HepG2 (cell line): ENCODE data around the gene SPART. TPM values are rescaled to one million over a fixed set of nuclear protein-coding genes. Genes with fewer than 3 reads are reported as not detected.

Experiments used
- ATAC-seq: fragments of 200-7000 bp; cut with Tn5 transposase; 3 replicates; pipeline ENCODE4 v1.9.1; 2020; ENCODE audit warnings: mild to moderate bottlenecking, moderate library complexity
- BruUV-seq: library from RNA; stranded (reverse); fragments of 400-500 nt; replicated peaks from 2 replicates; lab custom pipeline; 2021; lab: Mats Ljungman, UMichigan
- CTCF ChIA-PET: fragments of 300-600 bp; formaldehyde crosslinking; extraction: SDS; loops from one replicate; lab custom pipeline; 2021; ENCODE audit warnings: low total read pairs, inconsistent platforms, low intra/inter-chr PET ratio; lab: Yijun Ruan, JAX
- POLR2A ChIA-PET: fragments of 350-600 bp; sonication (Branson Sonifier 250); formaldehyde crosslinking; loops from one replicate; lab custom pipeline; 2020; ENCODE audit warnings: antibody characterized with exemption, inconsistent platforms; lab: Yijun Ruan, JAX
- DNase-seq: peaks from one replicate; pipeline ENCODE4 v3.0.0-alpha.2; 2015; ENCODE audit warnings: low spot score
- FAIRE-seq: peaks from 3 replicates; lab custom pipeline; 2011; peaks lifted over from hg19 to GRCh38; lab: Jason Lieb, UNC
- H2AFZ ChIP-seq: one replicate; pipeline ENCODE4 v1.6.1; 2011; ENCODE audit warnings: low read length, inconsistent platforms
- H3K27ac ChIP-seq: fragments of 300-600 bp; 3 replicates; pipeline ENCODE4 v1.8.0; 2011; ENCODE audit warnings: mixed run types, mild to moderate bottlenecking, mixed read lengths, low read length, inconsistent platforms; ENCODE audit not compliant: insufficient read depth; ENCODE audit errors: extremely low read length
- H3K27me3 ChIP-seq, 2 experiments: fragments of 200-600 bp in 1 of 2; 2 replicates in 1 of 2; 3 replicates in 1 of 2; pipeline versions ENCODE4 v1.6.0 to v1.8.0; 2011; ENCODE audit warnings: low read length in 2 of 2, mild to moderate bottlenecking in 2 of 2, moderate library complexity in 2 of 2, inconsistent platforms in 1 of 2; ENCODE audit not compliant: insufficient read depth in 2 of 2, control insufficient read depth in 1 of 2
- H3K36me3 ChIP-seq, 2 experiments: fragments of 200-600 bp in 1 of 2; replicated peaks in 1 of 2; 2 replicates in 1 of 2; 3 replicates in 1 of 2; pipeline versions ENCODE4 v1.5.1 to v1.8.0; 2011; ENCODE audit warnings: low read length in 2 of 2, inconsistent platforms in 1 of 2; ENCODE audit not compliant: insufficient read depth in 2 of 2, control insufficient read depth in 1 of 2
- H3K4me1 ChIP-seq: 2 replicates; pipeline ENCODE4 v1.5.1; 2012; ENCODE audit warnings: low read length, inconsistent platforms; ENCODE audit not compliant: insufficient read depth
- H3K4me2 ChIP-seq: 2 replicates; pipeline ENCODE4 v1.6.0; 2011; ENCODE audit warnings: low read depth, low read length, inconsistent platforms
- H3K4me3 ChIP-seq, 3 experiments: fragments of 200-600 bp in 1 of 3; sonication (generic), shearing (Covaris generic) in 1 of 3; replicated peaks in 1 of 3; 2 replicates each; pipeline ENCODE4 v1.5.1; 2011 to 2016; ENCODE audit warnings: low read length in 3 of 3, inconsistent platforms in 2 of 3, low read depth in 2 of 3, mild to moderate bottlenecking in 2 of 3, control low read depth in 1 of 3, mixed read lengths in 1 of 3; ENCODE audit not compliant: insufficient read depth in 1 of 3
- H3K79me2 ChIP-seq: one replicate; pipeline ENCODE4 v1.6.1; 2011; ENCODE audit warnings: low read length, inconsistent platforms; ENCODE audit not compliant: insufficient read depth
- H3K9ac ChIP-seq: 2 replicates; pipeline ENCODE4 v1.6.0; 2011; ENCODE audit warnings: mild to moderate bottlenecking, low read depth, low read length, inconsistent platforms; ENCODE audit not compliant: insufficient read depth
- H3K9me3 ChIP-seq: 2 replicates; pipeline ENCODE4 v1.5.1; 2012; ENCODE audit warnings: mild to moderate bottlenecking, low read length
- H4K20me1 ChIP-seq: 2 replicates; pipeline ENCODE4 v1.6.0; 2011; ENCODE audit warnings: inconsistent platforms, mild to moderate bottlenecking, low read length, moderate library complexity; ENCODE audit not compliant: insufficient read depth
- CC2D1A ChIP-seq: sonication (generic); formaldehyde crosslinking; IDR thresholded peaks from 2 replicates; pipeline ENCODE4 v1.8.1; 2023; ENCODE audit warnings: mild to moderate bottlenecking, missing genetic modification reagents
- FOXA1 ChIP-seq, 2 experiments: fragments of 450-650 bp in 1 of 2; sonication (generic) in 1 of 2; formaldehyde crosslinking in 1 of 2; IDR thresholded peaks; 2 replicates each; pipeline versions ENCODE4 v1.4.0 to v1.6.1; 2016 to 2020; ENCODE audit warnings: missing genetic modification reagents in 1 of 2
- HHEX ChIP-seq: IDR thresholded peaks from 2 replicates; pipeline ENCODE4 v1.6.1; 2016; ENCODE audit warnings: control low read depth
- HMGA1 ChIP-seq: sonication (generic); formaldehyde crosslinking; conservative IDR thresholded peaks from 2 replicates; pipeline ENCODE4 v1.4.0; 2020; ENCODE audit warnings: missing genetic modification reagents
- KAT8 ChIP-seq: IDR thresholded peaks from 2 replicates; pipeline ENCODE4 v1.6.1; 2016; ENCODE audit warnings: missing genetic modification reagents, missing compliant biosample characterization
- MXI1 ChIP-seq: IDR thresholded peaks from 3 replicates; pipeline ENCODE4 v1.6.1; 2012; ENCODE audit warnings: low read depth, low read length, inconsistent platforms, borderline replicate concordance
- SOX6 ChIP-seq, 2 experiments: fragments of 450-650 bp in 1 of 2; sonication (generic) in 1 of 2; formaldehyde crosslinking in 1 of 2; IDR thresholded peaks; 2 replicates each; pipeline versions ENCODE4 v1.4.0 to v1.6.1; 2017 to 2020; ENCODE audit warnings: antibody characterized with exemption in 1 of 2, mild to moderate bottlenecking in 1 of 2, missing genetic modification reagents in 1 of 2
- TCF7 ChIP-seq: sonication (generic); IDR thresholded peaks from 2 replicates; pipeline ENCODE4 v1.6.1; 2016; ENCODE audit warnings: antibody characterized with exemption, low read depth
- ZNF460 ChIP-seq: sonication (generic); formaldehyde crosslinking; IDR thresholded peaks from 2 replicates; pipeline ENCODE4 v1.5.1; 2020; ENCODE audit warnings: missing genetic modification reagents, mild to moderate bottlenecking, borderline replicate concordance
- ZNF547 ChIP-seq: sonication (generic); formaldehyde crosslinking; IDR thresholded peaks from 2 replicates; pipeline ENCODE4 v1.5.1; 2020; ENCODE audit warnings: mild to moderate bottlenecking, missing genetic modification reagents
- ZNF616 ChIP-seq: sonication (generic); formaldehyde crosslinking; IDR thresholded peaks from 2 replicates; pipeline ENCODE4 v1.5.0; 2020; ENCODE audit warnings: low read depth, mild to moderate bottlenecking, missing genetic modification reagents
- ZNF878 ChIP-seq: sonication (generic); formaldehyde crosslinking; IDR thresholded peaks from 2 replicates; pipeline ENCODE4 v1.8.1; 2023; ENCODE audit warnings: mild to moderate bottlenecking, missing genetic modification reagents, moderate library complexity
- WGBS: methylation state at CpG from one replicate; pipeline ENCODE4 v1.1.6; 2017; ENCODE audit warnings: low lambda C conversion rate; 5-methylcytosine and 5-hydroxymethylcytosine counted together
- in situ Hi-C: cut with HindIII; loops from 2 replicates; pipeline ENCODE4 v1.10.0; 2017; ENCODE audit warnings: low pct_unique_long_range_greater_than_20kb; ENCODE audit not compliant: extremely low pct_ligation_motif_present
- intact Hi-C: fragments of 100-400 bp; cut with micrococcal nuclease; formaldehyde crosslinking; loops from one replicate; pipeline ENCODE4 v1.10.0; 2022; ENCODE audit not compliant: unreplicated experiment
- polyA plus RNA-seq, 8 experiments: library from polyadenylated mRNA; depleted of rRNA in 3 of 8; stranded (reverse) in 7 of 8; unstranded in 1 of 8; fragments of >200 nt; fragmentation: Illumina TruSeq in 4 of 8; extraction: Trizol in 4 of 8; gene quantifications; 2 replicates each; pipeline versions ENCODE4 v1.2.1 to v1.2.3, GENCODE V29; 2011 to 2016; ENCODE audit warnings: low read depth in 4 of 8, missing spikeins in 1 of 8, mixed read lengths in 1 of 8; ENCODE audit not compliant: insufficient read depth in 1 of 8
- total RNA-seq, 5 experiments: library from RNA; depleted of rRNA; stranded (reverse); fragments of >200 nt; fragmentation: Illumina TruSeq; extraction: Trizol; gene quantifications; 2 replicates each; pipeline ENCODE4 v1.2.3, GENCODE V29; 2016; ENCODE audit warnings: low read depth in 1 of 5
- TF ChIP-seq, protein P1 (sequence below): sonication (generic); formaldehyde crosslinking; IDR thresholded peaks from 2 replicates; pipeline ENCODE4 v1.9.0; 2021; ENCODE audit warnings: missing genetic modification reagents, borderline replicate concordance
- TF ChIP-seq, protein P2 (sequence below): IDR thresholded peaks from 2 replicates; pipeline ENCODE4 v1.4.0; 2020; ENCODE audit warnings: mild to moderate bottlenecking, missing genetic modification reagents
- TF ChIP-seq, protein P3 (sequence below): sonication (generic); formaldehyde crosslinking; IDR thresholded peaks from 2 replicates; pipeline ENCODE4 v1.8.0; 2022; ENCODE audit warnings: mild to moderate bottlenecking, missing genetic modification reagents; ENCODE audit not compliant: insufficient replicate concordance
- TF ChIP-seq, protein P4 (sequence below): sonication (generic); formaldehyde crosslinking; IDR thresholded peaks from 2 replicates; pipeline ENCODE4 v1.4.0; 2020; ENCODE audit warnings: mild to moderate bottlenecking, missing genetic modification reagents

Gene SPART
- total and polyA plus RNA-seq, 2 of the 13 experiments (the other 11 are each of a cell fraction or from before 2014, with no cell fraction given) = 8.9 to 28.8 TPM

DNA sequence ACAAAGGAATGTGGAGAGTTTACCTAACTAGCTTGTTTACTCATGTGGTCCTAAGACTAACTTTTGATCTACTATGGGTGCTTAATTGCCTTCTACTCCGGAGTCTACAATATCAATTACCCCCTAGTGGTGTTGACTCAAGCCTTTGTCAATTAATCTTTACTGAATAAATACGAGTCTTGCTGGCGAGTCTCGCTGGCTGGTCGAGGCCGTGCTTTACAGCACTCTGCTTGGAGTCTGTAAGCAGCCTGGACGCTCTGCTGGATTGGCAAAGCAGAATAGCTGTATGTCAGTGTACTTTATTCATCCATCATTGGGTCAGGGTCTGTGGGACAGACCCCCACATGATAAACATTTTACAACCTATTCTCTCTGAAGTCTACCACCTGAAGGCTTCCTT, 9.9 kb upstream of the SPART start:
- Histone ChIP-seq H3K4me2 (peak overlapping the region; percentile 28), H3K4me1 (peaks cover 31% of the 10 kb centered on the region), H3K36me3 (no peaks in the 10 kb centered on the region), H3K27me3 (no peaks in the 10 kb centered on the region), H3K79me2 (no peaks in the 10 kb centered on the region), H4K20me1 (no peaks in the 10 kb centered on the region), H2AFZ (no peak overlapping the region), H3K9me3 (no peaks in the 10 kb centered on the region), H3K4me3 (no peak overlapping the region), H3K9ac (no peak overlapping the region), H3K27ac (peak overlapping the region; percentile 8)
- FAIRE-seq (no peak), ATAC-seq (peak; percentile 65), DNase-seq (peak; percentile 21)
- 2% methylated on average over 7 of the region's 7 CpGs for WGBS
- BruUV-seq = no TSS peak
- in situ Hi-C loops (no loop called here), intact Hi-C loops (no loop called here)
- POLR2A ChIA-PET = interaction anchor here (1.7 kb wide), 1 partner anchor 9 kb away, joined by 4 read pairs; no protein-coding TSS in a partner anchor
- CTCF ChIA-PET = no interaction called here
- no peak for TF ChIP-seq KAT8 (CRISPR knock-in tag)
- TF ChIP-seq, protein P1, sequence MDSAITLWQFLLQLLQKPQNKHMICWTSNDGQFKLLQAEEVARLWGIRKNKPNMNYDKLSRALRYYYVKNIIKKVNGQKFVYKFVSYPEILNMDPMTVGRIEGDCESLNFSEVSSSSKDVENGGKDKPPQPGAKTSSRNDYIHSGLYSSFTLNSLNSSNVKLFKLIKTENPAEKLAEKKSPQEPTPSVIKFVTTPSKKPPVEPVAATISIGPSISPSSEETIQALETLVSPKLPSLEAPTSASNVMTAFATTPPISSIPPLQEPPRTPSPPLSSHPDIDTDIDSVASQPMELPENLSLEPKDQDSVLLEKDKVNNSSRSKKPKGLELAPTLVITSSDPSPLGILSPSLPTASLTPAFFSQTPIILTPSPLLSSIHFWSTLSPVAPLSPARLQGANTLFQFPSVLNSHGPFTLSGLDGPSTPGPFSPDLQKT (CRISPR knock-in tag) = no peak
- TF ChIP-seq, protein P2, sequence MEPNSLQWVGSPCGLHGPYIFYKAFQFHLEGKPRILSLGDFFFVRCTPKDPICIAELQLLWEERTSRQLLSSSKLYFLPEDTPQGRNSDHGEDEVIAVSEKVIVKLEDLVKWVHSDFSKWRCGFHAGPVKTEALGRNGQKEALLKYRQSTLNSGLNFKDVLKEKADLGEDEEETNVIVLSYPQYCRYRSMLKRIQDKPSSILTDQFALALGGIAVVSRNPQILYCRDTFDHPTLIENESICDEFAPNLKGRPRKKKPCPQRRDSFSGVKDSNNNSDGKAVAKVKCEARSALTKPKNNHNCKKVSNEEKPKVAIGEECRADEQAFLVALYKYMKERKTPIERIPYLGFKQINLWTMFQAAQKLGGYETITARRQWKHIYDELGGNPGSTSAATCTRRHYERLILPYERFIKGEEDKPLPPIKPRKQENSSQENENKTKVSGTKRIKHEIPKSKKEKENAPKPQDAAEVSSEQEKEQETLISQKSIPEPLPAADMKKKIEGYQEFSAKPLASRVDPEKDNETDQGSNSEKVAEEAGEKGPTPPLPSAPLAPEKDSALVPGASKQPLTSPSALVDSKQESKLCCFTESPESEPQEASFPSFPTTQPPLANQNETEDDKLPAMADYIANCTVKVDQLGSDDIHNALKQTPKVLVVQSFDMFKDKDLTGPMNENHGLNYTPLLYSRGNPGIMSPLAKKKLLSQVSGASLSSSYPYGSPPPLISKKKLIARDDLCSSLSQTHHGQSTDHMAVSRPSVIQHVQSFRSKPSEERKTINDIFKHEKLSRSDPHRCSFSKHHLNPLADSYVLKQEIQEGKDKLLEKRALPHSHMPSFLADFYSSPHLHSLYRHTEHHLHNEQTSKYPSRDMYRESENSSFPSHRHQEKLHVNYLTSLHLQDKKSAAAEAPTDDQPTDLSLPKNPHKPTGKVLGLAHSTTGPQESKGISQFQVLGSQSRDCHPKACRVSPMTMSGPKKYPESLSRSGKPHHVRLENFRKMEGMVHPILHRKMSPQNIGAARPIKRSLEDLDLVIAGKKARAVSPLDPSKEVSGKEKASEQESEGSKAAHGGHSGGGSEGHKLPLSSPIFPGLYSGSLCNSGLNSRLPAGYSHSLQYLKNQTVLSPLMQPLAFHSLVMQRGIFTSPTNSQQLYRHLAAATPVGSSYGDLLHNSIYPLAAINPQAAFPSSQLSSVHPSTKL = 0 out of 2 replicates have a peak, but pooled peaks have one; percentile 12
- TF ChIP-seq CC2D1A (CRISPR knock-in tag) = no peak
- TF ChIP-seq FOXA1 (IDR thresholded peaks at IDR 0.05) = no peak
- 0 out of 2 replicates have a peak, but pooled peaks have one; percentile 31 for TF ChIP-seq FOXA1 (CRISPR knock-in tag; IDR thresholded peaks at IDR 0.05)
- TF ChIP-seq, protein P3, sequence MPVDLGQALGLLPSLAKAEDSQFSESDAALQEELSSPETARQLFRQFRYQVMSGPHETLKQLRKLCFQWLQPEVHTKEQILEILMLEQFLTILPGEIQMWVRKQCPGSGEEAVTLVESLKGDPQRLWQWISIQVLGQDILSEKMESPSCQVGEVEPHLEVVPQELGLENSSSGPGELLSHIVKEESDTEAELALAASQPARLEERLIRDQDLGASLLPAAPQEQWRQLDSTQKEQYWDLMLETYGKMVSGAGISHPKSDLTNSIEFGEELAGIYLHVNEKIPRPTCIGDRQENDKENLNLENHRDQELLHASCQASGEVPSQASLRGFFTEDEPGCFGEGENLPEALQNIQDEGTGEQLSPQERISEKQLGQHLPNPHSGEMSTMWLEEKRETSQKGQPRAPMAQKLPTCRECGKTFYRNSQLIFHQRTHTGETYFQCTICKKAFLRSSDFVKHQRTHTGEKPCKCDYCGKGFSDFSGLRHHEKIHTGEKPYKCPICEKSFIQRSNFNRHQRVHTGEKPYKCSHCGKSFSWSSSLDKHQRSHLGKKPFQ = no peak
- TF ChIP-seq TCF7 = 0 out of 2 replicates have a peak, but pooled peaks have one; percentile 8
- TF ChIP-seq HHEX (CRISPR knock-in tag) = no peak; the same call in 1 of the 2 replicates
- no peak for TF ChIP-seq HMGA1
- TF ChIP-seq ZNF460 = no peak
- no peak for TF ChIP-seq ZNF878 (CRISPR knock-in tag)
- TF ChIP-seq, protein P4, sequence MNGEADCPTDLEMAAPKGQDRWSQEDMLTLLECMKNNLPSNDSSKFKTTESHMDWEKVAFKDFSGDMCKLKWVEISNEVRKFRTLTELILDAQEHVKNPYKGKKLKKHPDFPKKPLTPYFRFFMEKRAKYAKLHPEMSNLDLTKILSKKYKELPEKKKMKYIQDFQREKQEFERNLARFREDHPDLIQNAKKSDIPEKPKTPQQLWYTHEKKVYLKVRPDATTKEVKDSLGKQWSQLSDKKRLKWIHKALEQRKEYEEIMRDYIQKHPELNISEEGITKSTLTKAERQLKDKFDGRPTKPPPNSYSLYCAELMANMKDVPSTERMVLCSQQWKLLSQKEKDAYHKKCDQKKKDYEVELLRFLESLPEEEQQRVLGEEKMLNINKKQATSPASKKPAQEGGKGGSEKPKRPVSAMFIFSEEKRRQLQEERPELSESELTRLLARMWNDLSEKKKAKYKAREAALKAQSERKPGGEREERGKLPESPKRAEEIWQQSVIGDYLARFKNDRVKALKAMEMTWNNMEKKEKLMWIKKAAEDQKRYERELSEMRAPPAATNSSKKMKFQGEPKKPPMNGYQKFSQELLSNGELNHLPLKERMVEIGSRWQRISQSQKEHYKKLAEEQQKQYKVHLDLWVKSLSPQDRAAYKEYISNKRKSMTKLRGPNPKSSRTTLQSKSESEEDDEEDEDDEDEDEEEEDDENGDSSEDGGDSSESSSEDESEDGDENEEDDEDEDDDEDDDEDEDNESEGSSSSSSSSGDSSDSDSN (CRISPR knock-in tag) = no peak
- no peak for TF ChIP-seq SOX6 (IDR thresholded peaks at IDR 0.05)
- TF ChIP-seq SOX6 (CRISPR knock-in tag; IDR thresholded peaks at IDR 0.05) = peak; percentile 16; the same call in 1 of the 2 replicates
- no peak for TF ChIP-seq MXI1
- no peak for TF ChIP-seq ZNF616 (CRISPR knock-in tag)
- no peak for TF ChIP-seq ZNF547
